ENCODE measurements around the gene TSHZ2.

DNA sequence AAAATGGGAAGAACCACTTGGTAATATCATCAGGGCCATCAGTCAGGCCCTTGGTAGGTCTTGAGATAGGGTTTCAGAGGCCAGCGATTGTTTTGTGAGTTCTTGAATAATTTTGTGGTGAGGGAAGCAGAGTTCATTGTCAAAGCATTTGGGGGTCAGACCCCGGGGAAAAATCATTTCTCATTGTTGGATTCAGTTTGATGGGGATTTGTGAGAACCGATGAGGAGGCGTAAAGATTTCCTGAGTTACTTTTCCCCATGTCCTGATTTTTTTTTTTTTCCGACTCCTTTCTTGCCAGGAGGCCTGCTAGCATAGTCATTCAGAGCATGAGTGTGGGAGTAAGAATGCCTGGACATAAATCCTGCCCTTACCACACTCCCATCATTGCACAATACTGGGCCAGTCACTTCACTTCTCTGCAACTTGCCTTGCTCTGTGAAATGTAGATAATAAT, 60.3 kb downstream of the TSHZ2 start:
- TF ChIP-seq, protein P1, sequence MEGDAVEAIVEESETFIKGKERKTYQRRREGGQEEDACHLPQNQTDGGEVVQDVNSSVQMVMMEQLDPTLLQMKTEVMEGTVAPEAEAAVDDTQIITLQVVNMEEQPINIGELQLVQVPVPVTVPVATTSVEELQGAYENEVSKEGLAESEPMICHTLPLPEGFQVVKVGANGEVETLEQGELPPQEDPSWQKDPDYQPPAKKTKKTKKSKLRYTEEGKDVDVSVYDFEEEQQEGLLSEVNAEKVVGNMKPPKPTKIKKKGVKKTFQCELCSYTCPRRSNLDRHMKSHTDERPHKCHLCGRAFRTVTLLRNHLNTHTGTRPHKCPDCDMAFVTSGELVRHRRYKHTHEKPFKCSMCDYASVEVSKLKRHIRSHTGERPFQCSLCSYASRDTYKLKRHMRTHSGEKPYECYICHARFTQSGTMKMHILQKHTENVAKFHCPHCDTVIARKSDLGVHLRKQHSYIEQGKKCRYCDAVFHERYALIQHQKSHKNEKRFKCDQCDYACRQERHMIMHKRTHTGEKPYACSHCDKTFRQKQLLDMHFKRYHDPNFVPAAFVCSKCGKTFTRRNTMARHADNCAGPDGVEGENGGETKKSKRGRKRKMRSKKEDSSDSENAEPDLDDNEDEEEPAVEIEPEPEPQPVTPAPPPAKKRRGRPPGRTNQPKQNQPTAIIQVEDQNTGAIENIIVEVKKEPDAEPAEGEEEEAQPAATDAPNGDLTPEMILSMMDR (IDR thresholded peaks at IDR 0.05), result no peak
- TF ChIP-seq POLR2A (IDR thresholded peaks at IDR 0.05), result no peak
